OCI-LY7 (cell line): Measurements from ENCODE around the gene IL25.

Experiments
- CTCF ChIP-seq: fragments of 200-600 bp; sonication (generic); conservative IDR thresholded peaks from 2 replicates; pipeline ENCODE4 v1.5.1; 2014; ENCODE audit warnings: mild to moderate bottlenecking, antibody characterized with exemption, low read length, moderate library complexity, mixed read lengths
- EZH2phosphoT487 ChIP-seq: fragments of 200-600 bp; sonication (generic); IDR thresholded peaks from 2 replicates; pipeline ENCODE4 v1.6.1; 2018; ENCODE audit warnings: low read depth, borderline replicate concordance, mild to moderate bottlenecking, mixed run types, antibody characterized with exemption, low read length, moderate library complexity, mixed read lengths

- TF ChIP-seq CTCF (no peak), EZH2phosphoT487 (no peak)
These were observed 28.7 kb downstream of the IL25 start for GRCh38 chr14:23401291-23401690.
